GM23248 (cell line): ENCODE results near the gene WDR93. TPM values are rescaled to one million over a fixed set of nuclear protein-coding genes. Genes with fewer than 3 reads are reported as not detected.
A peak's percentile ranks its signal among the peaks of the same experiment; 100 is the strongest.

Source experiments
- DNase-seq: peaks from one replicate; pipeline ENCODE4 v3.0.0-alpha.2; 2015
- H2AFZ ChIP-seq: fragments of 200-600 bp; sonication (generic); 2 replicates; pipeline ENCODE4 v1.6.1; 2016; ENCODE audit warnings: antibody characterized with exemption
- H3F3A ChIP-seq: fragments of 200-600 bp; sonication (generic); 2 replicates; pipeline ENCODE4 v1.6.1; 2016; ENCODE audit warnings: mild to moderate bottlenecking, antibody characterized with exemption, mixed run types; ENCODE audit not compliant: insufficient read depth
- H3K27ac ChIP-seq: fragments of 200-600 bp; sonication (generic); 2 replicates; pipeline ENCODE4 v1.5.1; 2016; ENCODE audit warnings: mild to moderate bottlenecking
- H3K27me3 ChIP-seq: fragments of 200-600 bp; sonication (generic); replicated peaks from 2 replicates; pipeline ENCODE4 v1.6.1; 2016; ENCODE audit warnings: mild to moderate bottlenecking; ENCODE audit not compliant: insufficient read depth
- H3K36me3 ChIP-seq: fragments of 200-600 bp; sonication (generic); 2 replicates; pipeline ENCODE4 v1.6.1; 2016; ENCODE audit warnings: low read depth, mild to moderate bottlenecking
- H3K4me1 ChIP-seq: fragments of 200-600 bp; sonication (generic); 2 replicates; pipeline ENCODE4 v1.6.1; 2016; ENCODE audit warnings: mild to moderate bottlenecking; ENCODE audit not compliant: insufficient read depth
- H3K4me2 ChIP-seq: fragments of 200-600 bp; sonication (generic); one replicate; pipeline ENCODE4 v1.6.1; 2016; ENCODE audit warnings: mild to moderate bottlenecking; ENCODE audit not compliant: unreplicated experiment
- H3K4me3 ChIP-seq: fragments of 200-600 bp; sonication (generic); 2 replicates; pipeline ENCODE4 v1.5.1; 2016; ENCODE audit warnings: mild to moderate bottlenecking
- H3K79me2 ChIP-seq: fragments of 200-600 bp; sonication (generic); 2 replicates; pipeline ENCODE4 v1.6.1; 2016; ENCODE audit warnings: mild to moderate bottlenecking; ENCODE audit not compliant: insufficient read depth
- H3K9ac ChIP-seq: fragments of 200-600 bp; sonication (generic); 2 replicates; pipeline ENCODE4 v1.6.1; 2016; ENCODE audit warnings: mild to moderate bottlenecking
- H3K9me2 ChIP-seq: fragments of 200-600 bp; sonication (generic); 2 replicates; pipeline ENCODE4 v1.6.1; 2016; ENCODE audit warnings: mixed run types, mild to moderate bottlenecking, moderate library complexity; ENCODE audit not compliant: insufficient read depth
- H3K9me3 ChIP-seq: fragments of 200-600 bp; sonication (generic); one replicate; pipeline ENCODE4 v1.6.1; 2017; ENCODE audit warnings: low read depth
- H4K20me1 ChIP-seq: fragments of 200-600 bp; sonication (generic); 2 replicates; pipeline ENCODE4 v1.6.0; 2016; ENCODE audit not compliant: insufficient read depth
- EZH2 ChIP-seq: fragments of 200-600 bp; sonication (generic); IDR thresholded peaks from 2 replicates; pipeline ENCODE4 v1.6.1; 2018; ENCODE audit warnings: antibody characterized with exemption, mild to moderate bottlenecking; ENCODE audit not compliant: insufficient read depth, poor library complexity, severe bottlenecking
- EZH2phosphoT487 ChIP-seq: fragments of 200-600 bp; sonication (generic); IDR thresholded peaks from 2 replicates; pipeline ENCODE4 v1.6.1; 2018; ENCODE audit warnings: antibody characterized with exemption, moderate library complexity, mild to moderate bottlenecking, low read depth; ENCODE audit not compliant: insufficient read depth
- WGBS, 2 experiments: methylation state at CpG; one replicate each; pipeline ENCODE4 v1.1.6; 2015 to 2017; ENCODE audit warnings: low lambda C conversion rate in 2 of 2, low coverage in 1 of 2; ENCODE audit errors: missing lambda C conversion rate in 2 of 2; 5-methylcytosine and 5-hydroxymethylcytosine counted together
- in situ Hi-C: fragments of 300-500 bp; cut with MboI; formaldehyde crosslinking; loops from 2 replicates; pipeline ENCODE4 v1.15.0; 2020
- polyA plus RNA-seq: library from polyadenylated mRNA; unstranded; fragments of >200 nt; fragmentation: Nextera tagmentation; extraction: Ambion mirVana; gene quantifications from 2 replicates; pipeline ENCODE4 v1.2.1, GENCODE V29; 2016
- total RNA-seq: library from RNA; depleted of rRNA; stranded (reverse); fragments of >200 nt; shearing (Covaris generic); gene quantifications from 2 replicates; pipeline ENCODE4 v1.2.3, GENCODE V29; 2014

The WDR93 gene
- total and polyA plus RNA-seq, 2 experiments from 2014 or later = 0.10 TPM; not detected in 1

- 74 to 76% methylated on average over 20 to 22 of the region's 22 CpGs for WGBS, 2 experiments
- no peak for DNase-seq
Observed at GRCh38 chr15:89646416-89647141, 44.0 kb upstream of the WDR93 start.

DNA sequence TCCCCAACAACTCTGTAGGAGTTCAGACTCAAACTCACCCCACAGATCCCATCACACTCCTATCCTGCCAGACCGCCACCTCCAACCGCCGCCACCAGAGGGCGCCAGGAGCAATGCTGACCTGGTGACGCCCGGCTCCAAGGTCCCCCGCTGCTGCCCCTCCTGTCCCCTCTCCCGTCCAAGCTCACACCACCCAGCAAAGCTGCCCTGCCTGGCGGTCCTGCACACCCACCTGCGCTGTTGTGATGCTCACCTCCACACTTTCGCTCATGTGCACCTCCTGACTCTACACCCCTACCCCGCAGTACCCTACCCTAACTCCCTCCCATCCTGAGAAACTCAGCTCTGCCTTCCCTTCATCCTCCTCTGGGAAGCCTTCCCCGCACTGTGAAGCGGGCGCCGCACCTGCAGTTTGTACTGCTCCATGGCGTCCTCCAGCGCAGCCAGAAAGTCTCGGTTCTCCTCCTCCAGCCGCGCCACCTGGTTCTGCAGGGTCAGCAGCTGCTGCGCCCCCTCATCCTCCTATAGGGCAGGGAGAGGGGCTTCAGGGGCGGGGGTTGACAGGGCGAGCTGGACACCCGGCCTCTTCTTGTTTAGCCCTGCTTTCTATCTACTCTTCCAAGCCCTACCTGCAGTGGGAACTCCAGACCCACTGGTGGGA lies 43.3 kb upstream of the WDR93 start:
- Histone ChIP-seq H3K27ac (no peak overlapping the region), H3K9ac (no peak overlapping the region), H3K27me3 (no peaks in the 10 kb centered on the region), H3K9me2 (no peaks in the 10 kb centered on the region), H3K4me1 (no peaks in the 10 kb centered on the region), H2AFZ (no peak overlapping the region), H4K20me1 (no peaks in the 10 kb centered on the region), H3K36me3 (peaks cover 14% of the 10 kb centered on the region), H3K9me3 (no peaks in the 10 kb centered on the region), H3K79me2 (peaks cover 24% of the 10 kb centered on the region), H3K4me2 (no peak overlapping the region), H3K4me3 (no peak overlapping the region), H3F3A (no peaks in the 10 kb centered on the region)
- peak; percentile 69 for DNase-seq
- in situ Hi-C loops = no loop called here
- WGBS, 2 experiments = 55 to 57% methylated on average over 25 of the region's 25 CpGs
- no peak for TF ChIP-seq EZH2
- TF ChIP-seq EZH2phosphoT487 = no peak

More at GRCh38 chr15:89646416-89647141, 44.0 kb upstream of the WDR93 start:
- Histone ChIP-seq H4K20me1 (no peaks in the 10 kb centered on the region), H3K9ac (no peak overlapping the region), H3K4me3 (no peak overlapping the region), H3K9me3 (no peaks in the 10 kb centered on the region), H3K4me2 (no peak overlapping the region), H3K79me2 (peaks cover 16% of the 10 kb centered on the region), H3K9me2 (no peaks in the 10 kb centered on the region), H3K4me1 (no peaks in the 10 kb centered on the region), H3K36me3 (peaks cover 14% of the 10 kb centered on the region), H3K27ac (no peak overlapping the region), H2AFZ (no peak overlapping the region), H3K27me3 (no peaks in the 10 kb centered on the region), H3F3A (no peaks in the 10 kb centered on the region)
- in situ Hi-C loops = no loop called here
- TF ChIP-seq EZH2 = no peak
- TF ChIP-seq EZH2phosphoT487 = no peak

- no peak overlapping the region for H2AFZ ChIP-seq
- H3F3A ChIP-seq = no peaks in the 10 kb centered on the region
- H3K9me3 ChIP-seq = no peaks in the 10 kb centered on the region
- H3K27ac ChIP-seq = no peak overlapping the region
- no peaks in the 10 kb centered on the region for H3K27me3 ChIP-seq
- no peak overlapping the region for H3K4me2 ChIP-seq
- H3K4me1 ChIP-seq = no peaks in the 10 kb centered on the region
- TF ChIP-seq EZH2 = no peak
- no peak for TF ChIP-seq EZH2phosphoT487
- peaks cover 34% of the 10 kb centered on the region for H3K79me2 ChIP-seq
- in situ Hi-C loops = no loop called here
- no peak overlapping the region for H3K9ac ChIP-seq
- DNase-seq = no peak
- H3K4me3 ChIP-seq = no peak overlapping the region
- no peaks in the 10 kb centered on the region for H4K20me1 ChIP-seq
- WGBS, 2 experiments = 96 to 97% methylated on average over 83 to 102 of the region's 102 CpGs
- H3K9me2 ChIP-seq = no peaks in the 10 kb centered on the region
- H3K36me3 ChIP-seq = peaks cover 4% of the 10 kb centered on the region; the same call in 1 of the 2 replicates
Observed at GRCh38 chr15:89648106-89649012, 42.3 kb upstream of the WDR93 start.

GRCh38 chr15:89649013-89649625 lies 41.5 kb upstream of the WDR93 start:
- Histone ChIP-seq H4K20me1 (no peaks in the 10 kb centered on the region), H3F3A (no peaks in the 10 kb centered on the region), H3K4me2 (no peak overlapping the region), H3K36me3 (peaks cover 4% of the 10 kb centered on the region; the same call in 1 of the 2 replicates), H3K27me3 (no peaks in the 10 kb centered on the region), H3K79me2 (peaks cover 41% of the 10 kb centered on the region), H3K9ac (no peak overlapping the region), H3K27ac (no peak overlapping the region), H3K4me3 (no peak overlapping the region), H3K9me3 (no peaks in the 10 kb centered on the region), H3K4me1 (peaks cover 3% of the 10 kb centered on the region; the same call in 1 of the 2 replicates), H3K9me2 (no peaks in the 10 kb centered on the region), H2AFZ (no peak overlapping the region)
- in situ Hi-C loops = no loop called here
- TF ChIP-seq EZH2phosphoT487 (no peak), EZH2 (no peak)
- no peak for DNase-seq
- WGBS, 2 experiments = 96 to 98% methylated on average over 10 to 37 of the region's 37 CpGs
